ENCODE data around the gene SYT1.

SYT1 gene

GRCh38 chr12:79351251-79351650 lies 486.7 kb downstream of the SYT1 start:
- in situ Hi-C loops (cut with HindIII; ENCODE audit: low sequenced_read_pairs), result no loop called here
- DNase-seq (ENCODE audit: low read depth), result no peak
- no peak for TF ChIP-seq CTCF (IDR thresholded peaks at IDR 0.05; ENCODE audit: low read depth, low read length, missing control alignments)
- H3K4me3 ChIP-seq (ENCODE audit: low read depth, low read length), result no peak overlapping the region

GRCh38 chr12:79356216-79356615 lies 491.6 kb downstream of the SYT1 start:
- no peak overlapping the region for H3K4me3 ChIP-seq (ENCODE audit: low read depth, low read length)
- no peak for TF ChIP-seq CTCF (IDR thresholded peaks at IDR 0.05; ENCODE audit: low read depth, low read length, missing control alignments)
- in situ Hi-C loops (cut with HindIII; ENCODE audit: low sequenced_read_pairs), result no loop called here
- no peak for DNase-seq (ENCODE audit: low read depth)

GRCh38 chr12:79357048-79357447 lies 492.5 kb downstream of the SYT1 start:
- in situ Hi-C loops (cut with HindIII; ENCODE audit: low sequenced_read_pairs), result no loop called here
- TF ChIP-seq CTCF (IDR thresholded peaks at IDR 0.05; ENCODE audit: low read depth, low read length, missing control alignments), result no peak
- DNase-seq (ENCODE audit: low read depth), result no peak

GRCh38 chr12:79358716-79359300 lies 494.2 kb downstream of the SYT1 start:
- in situ Hi-C loops (cut with HindIII; ENCODE audit: low sequenced_read_pairs), result no loop called here
- H3K4me3 ChIP-seq (ENCODE audit: low read depth, low read length), result no peak overlapping the region
- peak; percentile 51 for DNase-seq (ENCODE audit: low read depth)
- peak; percentile 3 for TF ChIP-seq CTCF (IDR thresholded peaks at IDR 0.05; ENCODE audit: low read depth, low read length, missing control alignments)

More at GRCh38 chr12:79357048-79357447, 492.5 kb downstream of the SYT1 start:
- no peak overlapping the region for H3K4me3 ChIP-seq (ENCODE audit: low read depth, low read length)

- TF ChIP-seq CTCF (IDR thresholded peaks at IDR 0.05; ENCODE audit: low read depth, low read length, missing control alignments), result no peak
- in situ Hi-C loops (cut with HindIII; ENCODE audit: low sequenced_read_pairs), result no loop called here
- no peak overlapping the region for H3K4me3 ChIP-seq (ENCODE audit: low read depth, low read length)
- no peak for DNase-seq (ENCODE audit: low read depth)
These were observed 495.7 kb downstream of the SYT1 start for GRCh38 chr12:79360286-79360685.

GRCh38 chr12:79360936-79361335 lies 496.4 kb downstream of the SYT1 start:
- in situ Hi-C loops (cut with HindIII; ENCODE audit: low sequenced_read_pairs), result no loop called here
- TF ChIP-seq CTCF (IDR thresholded peaks at IDR 0.05; ENCODE audit: low read depth, low read length, missing control alignments), result no peak
- no peak for DNase-seq (ENCODE audit: low read depth)
- H3K4me3 ChIP-seq (ENCODE audit: low read depth, low read length), result no peak overlapping the region

All from astrocyte of the cerebellum (primary cell).